ENCODE measurements around the gene MYPOP.
"Not testable (repeated sequence)": the region's sequence is repeated elsewhere in the genome, so short reads cannot be mapped to it uniquely, and the experiment has no call there.

MYPOP gene

GRCh38 chr19:45905011-45905410 lies 2.6 kb upstream of the MYPOP start:
- no peak for DNase-seq

DNA sequence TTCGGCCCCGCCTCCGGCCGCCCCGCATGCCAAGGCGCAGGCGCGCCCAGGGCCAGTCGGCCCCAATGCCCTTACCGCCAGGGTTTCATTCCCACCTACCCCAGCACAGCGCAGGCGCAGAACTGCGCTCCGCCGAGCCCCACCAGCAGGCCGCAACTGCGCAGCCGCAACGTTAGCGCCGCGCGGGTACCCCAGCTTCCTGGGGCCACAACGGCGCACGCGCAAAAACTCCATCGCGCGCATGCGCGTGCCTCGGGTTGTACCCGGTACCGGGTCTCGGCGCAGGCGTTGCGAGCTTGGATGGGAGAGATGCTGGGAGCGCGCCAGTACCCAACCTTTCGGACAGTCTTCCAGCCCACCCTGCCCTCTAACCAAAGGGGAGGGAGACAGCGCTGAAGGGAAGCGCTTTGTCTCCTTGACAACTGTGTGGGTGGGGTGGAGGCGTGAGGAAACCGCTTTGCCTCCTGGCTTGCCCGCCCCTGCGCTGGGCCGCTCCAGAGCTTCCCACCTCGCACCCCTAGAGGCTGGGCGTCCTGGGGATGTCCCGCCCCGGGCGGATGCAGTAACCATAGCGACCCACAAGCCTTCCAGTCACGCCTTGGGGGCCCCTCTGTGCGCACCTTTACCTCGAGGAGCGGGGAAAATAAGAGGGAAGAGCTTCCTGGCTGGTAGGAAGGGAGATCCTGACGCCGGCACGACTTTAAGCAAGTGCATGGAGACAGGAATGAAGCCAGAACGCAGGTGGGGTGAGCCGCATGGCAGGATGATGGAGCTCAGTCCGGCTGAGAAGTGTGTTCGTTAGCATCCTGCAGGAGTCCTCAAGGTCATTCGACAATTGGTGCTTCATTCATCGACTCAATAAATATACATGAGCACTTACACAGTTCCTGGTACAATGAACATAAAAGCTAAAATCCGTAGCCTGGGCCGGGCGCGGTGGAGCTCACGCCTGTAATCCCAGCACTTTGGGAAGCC lies 525 bp upstream of the MYPOP start:
- DNase-seq, result peak; percentile 99

GRCh38 chr19:45901432-45901911 lies 941 bp downstream of the MYPOP start:
- no peak for DNase-seq

GRCh38 chr19:45900738-45901431 lies 1.5 kb downstream of the MYPOP start:
- DNase-seq, result no peak

DNA sequence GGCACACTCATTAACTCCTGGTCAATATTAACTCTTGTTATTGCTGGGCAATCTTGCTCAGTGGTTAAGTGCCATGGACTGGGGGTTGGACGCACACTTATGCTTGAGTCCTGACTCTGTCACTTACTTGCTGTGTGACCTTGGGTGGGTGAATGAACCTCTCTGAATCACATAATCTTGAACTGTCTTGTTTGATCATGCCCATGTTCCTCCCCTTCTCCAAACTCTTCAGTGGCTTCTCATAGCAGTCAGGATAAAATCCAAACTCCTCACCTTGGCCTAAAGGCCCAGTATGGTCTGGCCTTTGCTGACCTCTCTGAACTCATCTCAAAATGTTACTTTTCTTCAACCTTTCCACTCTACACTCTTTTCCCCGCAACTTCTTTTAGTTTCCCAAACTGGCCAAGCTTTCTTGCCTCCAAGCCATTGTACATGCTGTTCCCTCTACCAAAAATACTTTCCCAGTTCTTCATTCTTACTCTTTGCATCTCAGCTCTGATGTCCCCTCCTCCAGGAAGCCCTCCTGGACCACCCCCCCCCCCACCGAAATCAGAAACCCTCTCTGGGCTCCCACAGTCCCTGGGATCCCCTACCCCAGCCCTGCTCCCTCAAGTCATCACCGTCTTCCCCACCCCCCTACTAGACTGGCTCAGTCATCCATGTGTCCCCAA lies 2.4 kb downstream of the MYPOP start:
- no peak for DNase-seq

DNA sequence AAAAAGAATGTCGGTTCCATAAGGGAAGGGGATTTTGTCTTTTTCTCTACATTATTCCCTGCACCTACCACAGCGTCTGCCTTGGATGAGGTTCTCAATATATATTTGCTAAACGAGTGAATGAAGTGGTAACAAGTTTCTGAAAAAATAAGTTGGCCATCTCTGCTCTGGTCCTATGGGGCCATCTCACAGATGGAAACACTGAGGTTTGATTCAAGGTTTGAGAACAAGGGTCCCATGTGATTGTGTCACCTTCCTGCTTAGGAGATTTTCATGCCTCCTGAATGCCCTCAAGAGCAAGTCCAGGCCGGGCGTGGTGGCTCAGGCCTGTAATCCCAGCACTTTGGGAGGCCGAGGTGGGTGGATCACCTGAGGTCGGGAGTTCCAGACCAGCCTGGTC lies 3.2 kb downstream of the MYPOP start:
- DNase-seq, result no peak

DNA sequence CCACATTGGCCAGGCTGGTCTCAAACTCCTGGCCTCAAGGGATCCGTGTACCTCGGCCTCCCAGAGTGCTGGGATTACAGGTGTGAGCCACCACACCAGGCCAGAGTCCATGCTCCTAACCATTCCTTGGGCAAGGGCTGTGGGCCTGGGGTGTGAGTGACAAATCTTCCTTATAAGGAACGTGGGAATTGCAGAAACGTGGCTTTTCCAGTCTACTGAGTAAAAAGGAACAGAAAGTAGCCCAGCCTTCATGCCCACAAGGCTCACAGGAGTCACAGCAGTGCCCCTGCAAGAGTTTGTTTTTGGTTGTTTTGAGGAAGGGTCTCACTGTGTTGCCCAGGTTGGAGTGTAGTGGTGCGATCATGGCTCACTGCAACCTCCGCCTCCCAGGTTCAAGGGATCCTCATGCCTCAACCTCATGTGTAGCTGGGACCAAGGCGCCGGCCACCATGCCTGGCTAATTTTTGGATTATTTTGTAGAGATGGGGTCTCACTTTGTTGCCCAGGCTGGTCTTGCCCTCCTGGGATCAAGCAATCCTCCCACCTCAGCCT lies 5.1 kb downstream of the MYPOP start:
- DNase-seq, result no peak

- not testable (repeated sequence) for DNase-seq
Observed at GRCh38 chr19:45895983-45896599, 6.3 kb downstream of the MYPOP start.

- no peak for DNase-seq
Observed at GRCh38 chr19:45895519-45895972, 6.9 kb downstream of the MYPOP start.

- DNase-seq, result no peak
Observed at GRCh38 chr19:45890877-45891276, 11.5 kb downstream of the MYPOP start.

DNA sequence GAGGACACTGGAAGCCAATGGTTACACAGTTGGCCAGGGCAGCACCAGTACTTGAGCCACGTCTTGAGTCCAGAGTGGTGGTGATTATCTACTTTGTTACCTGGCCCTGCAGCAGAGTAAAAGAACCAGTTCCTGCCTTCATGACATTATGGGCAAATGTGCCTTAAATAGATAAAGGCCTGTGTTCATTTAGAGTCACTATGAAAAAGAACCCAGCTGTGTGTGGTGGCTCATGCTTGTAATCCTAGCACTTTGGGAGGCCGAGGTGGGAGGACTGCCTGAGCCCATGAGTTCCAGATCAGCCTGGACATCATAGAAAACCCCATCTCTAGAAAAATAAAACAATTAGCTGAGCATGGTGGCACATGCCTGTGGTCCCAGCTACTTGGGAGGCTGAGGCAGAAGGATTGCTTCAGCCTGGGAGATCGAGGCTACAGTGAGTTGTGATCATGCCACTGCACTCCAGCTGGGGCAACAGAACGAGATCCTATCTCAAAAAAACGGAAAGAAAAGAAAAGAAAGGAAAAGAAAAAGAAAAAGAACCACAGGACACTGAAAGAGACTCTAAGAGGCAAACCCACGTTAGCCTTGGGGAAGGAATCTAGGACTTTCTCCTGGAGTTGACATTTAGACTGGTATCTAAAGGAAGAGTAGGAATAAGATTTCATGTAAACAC lies 13.1 kb downstream of the MYPOP start:
- no peak for DNase-seq

GRCh38 chr19:45887200-45887710 lies 15.2 kb downstream of the MYPOP start:
- DNase-seq, result no peak

DNA sequence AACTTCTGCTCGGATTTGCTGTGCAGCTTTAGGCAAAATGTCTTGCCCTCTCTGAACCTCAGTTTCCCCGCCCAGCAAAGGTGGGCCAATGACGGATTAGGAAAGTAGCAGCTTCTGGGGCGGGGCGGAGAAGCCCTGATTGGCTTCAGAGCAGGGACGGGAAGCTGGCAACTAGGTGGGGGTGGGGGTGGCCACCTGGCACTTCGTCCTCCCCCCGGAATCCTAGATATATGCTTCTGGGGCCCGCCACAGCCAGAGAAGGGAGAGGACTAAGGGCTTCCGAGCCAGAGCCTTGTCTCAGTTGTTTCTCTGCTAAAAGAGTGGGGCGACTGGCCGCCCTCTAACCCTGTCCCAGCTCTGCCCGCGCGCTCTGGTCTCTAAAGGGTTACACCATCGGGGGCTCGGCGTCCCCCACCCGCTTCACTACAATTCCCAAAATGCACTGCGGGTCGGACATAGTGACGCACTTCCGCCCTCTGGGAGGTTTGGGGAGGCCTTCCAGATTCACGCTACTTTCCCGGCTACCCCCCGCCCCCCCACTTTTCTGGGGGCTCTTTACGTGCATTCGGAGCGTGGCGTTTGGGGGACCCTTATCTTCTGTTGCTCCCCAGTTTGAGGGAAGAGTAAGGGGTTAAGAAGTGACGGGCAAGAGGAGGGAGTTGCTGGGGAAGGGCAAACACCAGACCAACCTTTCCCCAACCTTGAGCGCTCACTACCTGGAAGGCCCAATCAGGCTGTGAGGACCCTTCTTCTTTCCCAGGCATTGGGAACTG lies 15.8 kb downstream of the MYPOP start:
- DNase-seq, result peak; percentile 87

DNA sequence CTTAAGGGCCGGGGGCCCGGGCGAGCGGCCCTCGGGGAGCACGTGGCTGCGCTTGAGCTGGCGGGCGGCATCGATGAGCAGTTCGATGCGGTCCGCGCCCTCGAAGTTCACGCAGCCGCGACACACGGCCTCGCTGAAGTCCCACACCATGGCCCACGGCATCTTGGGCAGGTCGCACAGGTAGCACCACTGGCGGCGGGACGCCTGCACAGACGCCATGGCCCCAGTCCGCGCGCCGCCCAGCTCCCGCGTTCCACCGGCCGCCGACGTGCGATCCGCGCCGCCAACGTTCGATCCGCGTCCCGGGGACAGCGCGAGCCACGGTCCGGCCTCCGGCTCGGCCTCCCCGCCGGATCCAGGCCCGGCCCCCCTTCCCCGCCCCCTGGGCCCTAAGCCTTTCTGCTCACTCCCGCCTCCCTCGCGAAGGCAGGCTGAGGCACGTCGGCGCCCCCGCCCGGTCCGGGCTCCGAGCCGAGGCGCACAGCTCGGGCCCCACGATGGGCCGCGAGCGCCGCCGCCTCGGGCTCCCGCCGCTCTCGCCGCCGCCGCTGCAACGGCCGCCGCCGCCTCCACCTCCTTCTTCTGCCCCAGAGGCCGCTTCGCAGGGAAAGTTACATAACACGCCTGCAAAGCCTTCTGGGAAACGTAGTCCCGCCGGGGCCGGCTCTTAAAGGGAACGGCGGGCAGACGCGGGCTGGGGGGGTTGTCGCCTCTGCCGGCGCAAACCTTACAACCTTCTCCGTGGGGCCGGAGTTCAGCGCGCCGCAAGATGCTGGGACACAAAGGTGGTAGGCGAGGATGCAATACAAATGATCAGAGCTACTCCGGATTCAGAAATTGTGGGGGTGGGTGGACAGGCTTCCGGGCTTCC lies 16.6 kb downstream of the MYPOP start, which contains the start of gene IRF2BP1:
TSS of gene IRF2BP1 (minus strand) at position 586 of the 871 bp plus-strand sequence. CDS start at position 219, 367 bp downstream.
- peak; percentile 89 for DNase-seq

DNA sequence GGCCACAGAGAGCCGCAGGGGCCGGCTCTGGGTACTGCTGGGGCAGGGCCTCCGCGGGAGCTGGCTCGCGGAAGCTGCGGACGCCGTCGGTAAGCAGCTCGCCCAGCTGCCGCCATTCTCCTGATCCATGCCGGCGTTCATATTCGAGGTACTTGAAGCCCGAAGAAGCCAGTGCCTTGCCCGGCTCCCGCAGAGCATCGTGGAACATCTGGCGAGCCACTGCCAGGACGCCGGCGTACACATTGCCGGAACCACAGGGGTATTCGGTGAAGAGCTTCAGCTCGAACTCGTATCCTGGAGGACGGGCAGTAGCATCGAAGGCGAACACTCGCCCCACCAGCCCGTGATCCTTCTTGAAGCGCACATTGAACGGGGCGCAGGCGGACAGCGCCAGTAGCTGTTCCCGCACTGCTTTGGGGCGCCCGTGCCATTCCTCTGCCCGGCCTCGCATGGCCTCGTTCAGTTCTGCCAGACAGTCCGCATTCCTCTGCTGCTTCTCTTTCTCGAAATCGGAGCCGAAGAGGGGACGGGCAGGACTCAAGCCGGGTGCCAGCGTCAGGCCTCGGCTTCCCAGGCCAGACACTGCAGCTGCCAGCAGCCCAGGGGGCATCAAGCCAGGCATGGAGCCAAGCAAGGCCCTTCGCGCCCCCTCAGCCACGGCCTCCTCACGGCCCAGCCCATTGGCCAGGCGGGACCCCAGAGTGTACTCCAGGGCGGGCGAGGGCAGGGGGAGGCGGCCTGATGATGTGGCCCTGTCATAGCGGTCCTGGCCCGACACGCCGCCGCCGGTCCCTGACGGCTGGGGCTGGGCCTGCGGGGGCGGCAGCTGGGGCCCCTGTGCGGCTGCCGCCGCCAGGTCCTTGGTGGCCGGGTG lies 17.5 kb downstream of the MYPOP start:
- DNase-seq, result no peak

GRCh38 chr19:45883881-45884681 lies 18.3 kb downstream of the MYPOP start:
- no peak for DNase-seq

- no peak for DNase-seq
Observed at GRCh38 chr19:45883586-45883880, 18.9 kb downstream of the MYPOP start.

Measured in activated CD4-positive, alpha-beta T cell treated with anti-CD3 and anti-CD28 coated beads, Interleukin-2, amount 50 U/mL, for 1 hour (primary cell).